HS-5 (cell line): ENCODE results near the gene RNU4-1.

ENCODE experiments used
- DNase-seq: peaks from one replicate; pipeline ENCODE4 v3.0.0-alpha.2; 2012; ENCODE audit warnings: low read depth

Gene RNU4-1

DNA sequence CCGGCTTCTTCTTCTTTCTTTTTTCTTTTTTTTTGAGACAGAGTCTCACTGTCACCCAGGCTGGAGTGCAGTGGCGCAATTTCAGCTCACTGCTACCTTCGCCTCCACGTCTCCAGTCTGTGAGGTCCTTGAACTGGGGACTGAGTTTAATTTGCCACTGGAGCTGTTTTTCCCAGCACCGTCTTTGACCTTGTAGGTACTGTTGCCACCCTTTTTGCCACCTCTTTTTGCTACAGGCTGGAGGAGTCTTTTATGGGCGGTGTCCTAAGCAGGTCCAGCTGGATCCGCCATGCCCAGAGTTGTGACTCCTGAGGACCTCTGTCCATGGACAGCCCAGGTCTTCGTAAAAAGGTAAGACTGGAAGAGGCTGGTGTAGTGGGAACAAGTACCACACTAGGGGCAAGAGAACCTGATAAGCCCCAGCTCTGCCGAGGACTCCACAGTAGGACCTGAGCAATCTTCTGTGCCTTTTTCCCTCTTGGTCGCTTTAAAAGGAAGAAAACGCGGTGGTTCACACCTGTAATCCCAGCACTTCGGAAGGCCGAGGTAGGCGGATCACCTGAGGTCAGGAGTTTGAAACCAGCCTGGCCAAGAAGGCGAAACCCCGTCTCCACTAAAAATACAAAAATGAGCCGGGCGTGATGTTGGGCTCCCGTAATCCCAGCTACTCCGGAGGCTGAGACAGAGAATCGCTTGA is 2.3 kb downstream of the RNU4-1 start:
- no peak for DNase-seq

DNA sequence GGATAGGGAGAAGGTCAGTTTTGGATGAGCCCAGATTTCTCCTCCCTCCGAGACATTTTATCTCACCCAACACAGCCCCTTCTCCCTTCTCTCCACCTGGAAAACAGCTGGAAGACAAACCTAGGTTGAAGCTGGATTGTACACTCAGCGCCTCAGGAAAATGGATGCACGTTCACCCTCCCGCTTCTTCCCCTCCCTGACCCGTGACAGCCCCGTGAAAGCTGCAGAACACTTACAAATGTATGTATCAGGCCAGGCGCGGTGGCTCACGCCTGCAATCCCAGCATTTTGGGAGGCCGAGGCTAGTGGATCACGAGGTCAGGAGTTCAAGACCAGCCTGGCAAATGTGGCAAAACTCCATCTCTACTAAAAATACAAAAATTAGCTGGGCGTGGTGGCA is 5.5 kb downstream of the RNU4-1 start:
- no peak for DNase-seq

DNA sequence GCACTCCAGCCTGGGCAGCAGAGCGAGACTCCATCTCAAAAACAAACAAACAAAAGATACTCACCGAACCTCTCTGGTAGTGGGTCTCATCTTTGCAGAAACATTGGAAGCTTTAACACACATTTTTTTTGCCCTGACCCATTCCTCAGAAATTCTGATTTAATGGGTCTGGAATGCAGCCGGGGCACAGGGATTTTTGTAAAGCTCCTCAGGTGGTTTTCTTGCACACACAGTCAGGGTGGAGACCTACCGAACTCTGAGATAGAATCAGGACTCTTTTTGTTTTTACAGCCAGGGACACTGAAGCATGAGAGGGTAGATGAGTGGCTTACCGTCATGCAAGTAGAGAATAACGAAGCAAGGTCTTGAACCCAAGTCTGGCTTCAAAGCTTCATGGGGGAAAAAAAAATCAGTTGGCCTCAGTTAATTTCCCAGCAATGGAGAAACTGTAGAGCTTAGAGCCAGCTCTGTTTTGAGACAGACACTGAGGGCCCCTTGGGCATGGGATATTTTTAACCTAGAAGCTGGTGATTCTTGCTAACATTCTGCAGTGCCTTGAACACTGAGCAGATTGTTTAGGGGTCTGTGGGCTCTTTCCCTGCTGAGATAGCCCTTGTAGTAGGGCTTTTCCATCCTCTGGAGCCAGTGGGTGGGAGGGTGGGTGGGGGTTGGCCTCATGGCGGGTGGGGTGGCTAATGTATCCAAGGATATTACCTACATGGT is 6.1 kb downstream of the RNU4-1 start:
- DNase-seq, result no peak

DNA sequence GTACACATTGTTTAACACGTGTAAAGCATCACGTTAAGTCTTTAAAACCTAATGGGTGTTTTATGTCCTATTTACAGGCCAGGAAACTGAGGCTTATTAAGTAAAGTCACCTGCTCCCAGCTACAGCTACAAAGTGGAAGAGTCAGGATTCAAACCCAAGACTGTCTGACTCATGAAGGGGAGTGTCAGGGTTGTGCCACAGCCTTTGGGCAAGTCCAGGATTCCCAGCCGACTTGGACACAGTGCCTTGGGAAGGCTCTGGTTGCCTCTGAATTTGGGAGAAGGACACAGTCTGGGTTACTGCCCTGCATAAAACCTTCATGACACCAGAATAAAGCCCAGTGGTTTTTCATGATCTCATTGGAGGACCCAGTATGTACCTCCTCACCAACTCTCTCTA is 8.7 kb downstream of the RNU4-1 start:
- DNase-seq, result no peak

DNA sequence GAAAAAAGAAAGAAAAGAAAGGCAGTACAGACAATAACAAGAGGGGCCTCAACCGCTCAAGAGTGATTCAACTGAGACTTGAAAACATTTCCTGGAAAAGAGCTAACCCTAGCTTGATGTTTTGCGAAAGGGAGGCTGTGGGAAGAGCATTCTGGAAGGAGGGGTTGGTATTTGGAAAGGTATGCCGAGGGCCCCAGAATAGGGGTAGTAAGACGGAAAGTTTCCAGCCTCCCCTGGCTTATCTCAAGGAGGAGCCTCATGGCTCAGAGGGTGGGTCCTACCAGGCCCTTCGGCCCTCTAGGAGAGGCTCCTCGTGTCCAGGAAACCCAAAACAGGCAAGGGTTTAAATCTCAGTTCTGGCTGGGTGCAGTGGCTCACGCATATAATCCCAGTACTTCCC is 9.7 kb downstream of the RNU4-1 start:
- no peak for DNase-seq

DNA sequence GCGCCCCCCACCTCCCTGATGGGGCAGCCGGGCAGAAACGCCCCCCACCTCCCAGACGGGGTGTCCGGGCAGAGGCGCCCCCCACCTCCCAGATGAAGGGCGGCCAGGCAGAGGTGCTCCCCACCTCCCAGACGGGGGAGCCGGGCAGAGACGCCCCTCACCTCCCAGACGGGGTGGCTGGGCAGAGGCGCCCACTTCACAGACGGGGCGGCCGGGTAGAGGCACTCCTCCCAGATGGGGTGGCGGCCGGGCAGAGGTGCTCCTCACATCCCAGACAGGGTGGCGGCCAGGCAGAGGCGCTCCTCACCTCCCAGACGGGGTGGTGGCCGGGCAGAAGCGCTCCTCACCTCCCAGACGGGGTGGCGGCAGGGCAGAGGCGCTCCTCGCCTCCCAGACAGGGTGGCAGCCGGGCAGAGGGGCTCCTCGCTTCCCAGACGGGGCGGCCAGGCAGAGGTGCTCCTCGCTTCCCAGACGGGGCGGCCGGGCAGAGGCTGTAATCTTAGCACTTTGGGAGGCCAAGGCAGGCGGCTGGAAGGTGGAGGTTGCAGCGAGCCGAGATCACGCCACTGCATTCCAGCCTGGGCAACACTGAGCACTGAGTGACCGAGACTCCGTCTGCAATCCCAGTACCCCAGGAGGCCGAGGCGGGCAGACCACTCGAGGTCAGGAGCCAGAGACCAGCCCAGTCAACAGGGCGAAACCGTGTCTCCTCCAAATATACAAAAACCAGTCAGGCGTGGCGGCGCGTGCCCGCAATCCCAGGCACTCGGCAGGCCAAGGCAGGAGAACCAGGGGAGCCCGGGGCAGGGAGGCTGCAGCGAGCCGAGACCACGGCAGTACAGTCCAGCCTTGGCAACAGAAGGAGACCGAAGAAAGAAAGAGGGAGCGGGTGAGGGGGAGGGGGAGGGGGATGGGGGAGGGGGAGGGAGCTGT is 14.6 kb downstream of the RNU4-1 start:
- DNase-seq, result no peak

DNA sequence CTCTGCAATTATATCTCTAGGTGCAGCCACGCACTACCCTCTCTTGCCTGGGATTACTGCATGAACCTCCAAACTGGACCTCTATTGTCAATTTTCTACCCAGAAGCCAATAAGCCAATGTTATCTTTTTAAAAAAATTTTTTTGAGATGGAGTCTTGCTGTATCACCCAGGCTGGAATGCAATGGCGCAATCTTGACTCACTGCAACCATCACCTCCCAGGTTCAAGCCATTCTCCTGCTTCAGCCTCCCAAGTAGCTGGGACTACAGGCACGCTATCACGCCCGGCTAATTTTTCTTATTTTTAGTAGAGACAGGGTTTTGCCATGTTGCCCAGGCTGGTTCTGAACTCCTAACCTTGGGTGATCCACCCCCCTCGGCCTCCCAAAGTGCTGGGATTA is 16.3 kb downstream of the RNU4-1 start:
- no peak for DNase-seq

DNA sequence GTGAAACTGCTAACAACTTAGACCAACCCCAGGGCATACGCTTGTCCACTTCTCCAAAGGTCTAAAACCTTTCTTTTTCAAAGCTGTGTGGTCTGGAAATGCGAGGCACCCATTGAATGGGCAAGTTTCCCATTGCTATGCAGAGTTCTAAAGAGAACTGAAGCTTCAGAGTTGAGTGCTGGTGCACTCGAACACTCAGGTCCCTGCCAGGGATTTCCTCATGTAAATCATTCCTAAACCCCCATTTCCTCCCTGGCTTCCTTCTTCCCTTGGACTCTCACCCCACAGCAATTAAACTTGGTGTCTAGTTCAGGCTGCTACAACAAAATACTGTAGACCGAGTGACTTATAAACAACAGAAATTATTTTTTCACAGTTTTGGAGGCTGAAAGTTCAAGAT is 25.3 kb downstream of the RNU4-1 start:
- DNase-seq, result no peak

DNA sequence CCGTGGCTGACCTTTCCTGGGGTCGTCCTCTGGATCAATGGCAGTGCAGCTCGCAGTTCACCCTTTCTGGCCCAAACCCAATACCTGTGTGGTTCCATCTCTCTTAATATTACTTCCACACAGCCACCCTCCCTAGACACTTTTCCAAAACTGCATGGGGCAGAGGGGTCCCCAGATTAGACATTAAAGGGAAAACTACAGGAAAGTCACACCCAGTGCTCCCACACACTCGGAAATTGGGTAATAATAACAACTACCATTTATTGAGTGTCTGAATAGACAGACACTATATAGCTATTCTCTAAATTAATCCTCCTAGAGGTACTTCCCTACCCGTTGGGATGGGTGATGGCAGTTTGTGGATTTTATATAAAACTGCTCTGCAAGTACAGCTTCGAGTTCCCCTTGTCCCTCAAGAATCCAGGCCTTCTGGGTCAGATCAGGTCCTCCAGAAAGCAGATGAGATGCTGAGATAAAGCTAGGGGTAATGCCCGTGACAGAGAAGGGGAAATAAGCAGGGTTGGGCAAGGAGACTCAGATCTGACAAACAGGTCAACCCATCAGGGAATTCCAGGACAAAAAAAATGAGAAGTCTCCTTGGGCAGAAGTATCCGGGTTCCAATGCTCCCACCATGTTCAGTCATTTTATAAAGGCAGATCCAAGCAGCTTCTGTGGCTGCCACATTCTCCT is 26.7 kb downstream of the RNU4-1 start:
- DNase-seq, result no peak

DNA sequence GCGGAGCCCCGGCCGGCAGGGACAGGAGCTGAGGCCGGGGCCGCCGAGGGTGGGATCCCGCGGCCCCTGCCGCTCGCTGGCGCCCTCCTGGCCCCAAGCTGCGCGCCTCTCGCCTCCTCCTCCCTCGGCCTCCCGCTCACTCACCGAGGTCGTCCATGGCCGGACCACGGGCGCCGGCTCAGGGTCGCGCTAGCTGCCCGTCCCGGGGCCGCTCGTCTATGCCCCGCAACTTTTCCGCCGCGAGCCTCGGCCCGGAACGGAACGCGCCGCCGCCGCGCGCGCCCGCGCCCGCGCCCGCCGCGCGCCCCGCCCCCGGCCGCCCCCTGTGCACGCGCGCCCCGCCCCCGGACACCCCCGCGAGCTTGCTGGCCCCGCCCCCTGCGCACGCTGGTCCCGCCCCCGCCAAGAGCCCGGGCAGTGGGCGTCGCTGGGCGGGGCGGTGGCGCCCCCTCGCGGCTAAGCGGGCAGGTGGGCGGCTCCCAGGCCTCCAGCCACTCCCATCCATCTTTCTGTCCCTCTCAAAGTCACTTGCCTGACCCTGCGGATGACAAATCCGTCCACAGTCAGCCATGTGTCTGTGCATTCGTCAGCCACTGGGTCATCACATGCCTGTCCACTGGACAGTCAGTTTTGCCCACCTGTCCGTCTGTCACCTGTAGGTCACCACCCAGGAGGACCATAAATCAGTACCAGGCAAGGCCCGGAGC is 27.4 kb downstream of the RNU4-1 start, which contains the start of gene PXN:
Gene PXN (minus strand): TSS at position 258 of the 707 bp plus-strand sequence. CDS start 101 bp downstream, at position 157.
- no peak for DNase-seq

DNA sequence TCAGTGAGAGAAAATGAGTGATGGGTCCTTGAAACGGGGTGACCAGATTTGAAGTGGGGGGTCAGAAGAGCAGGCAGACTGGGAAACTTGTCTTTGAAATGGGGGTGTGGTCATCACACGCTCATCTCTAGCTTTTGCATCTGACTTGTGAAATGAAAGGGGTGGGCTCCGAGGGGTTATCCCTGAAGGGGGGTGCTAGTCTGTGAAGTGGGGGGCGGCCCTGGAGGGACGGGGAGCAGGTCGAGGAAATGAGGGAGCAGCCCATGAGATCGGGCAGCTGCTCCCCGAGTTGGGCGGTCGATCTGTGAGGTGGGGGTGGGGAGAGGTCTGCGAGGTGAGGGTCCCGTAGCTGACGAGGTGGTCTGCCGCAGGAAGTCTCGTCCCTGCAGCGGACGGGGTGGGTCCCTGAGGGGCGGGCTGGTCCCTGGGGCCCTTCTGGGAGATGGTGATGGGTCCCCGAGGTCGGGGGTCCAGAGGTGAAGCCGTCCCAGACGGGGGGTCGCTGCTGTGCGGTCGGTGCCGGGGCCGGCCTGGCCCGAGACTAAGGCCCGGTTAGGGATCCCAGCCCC is 28.0 kb downstream of the RNU4-1 start:
- no peak for DNase-seq

DNA sequence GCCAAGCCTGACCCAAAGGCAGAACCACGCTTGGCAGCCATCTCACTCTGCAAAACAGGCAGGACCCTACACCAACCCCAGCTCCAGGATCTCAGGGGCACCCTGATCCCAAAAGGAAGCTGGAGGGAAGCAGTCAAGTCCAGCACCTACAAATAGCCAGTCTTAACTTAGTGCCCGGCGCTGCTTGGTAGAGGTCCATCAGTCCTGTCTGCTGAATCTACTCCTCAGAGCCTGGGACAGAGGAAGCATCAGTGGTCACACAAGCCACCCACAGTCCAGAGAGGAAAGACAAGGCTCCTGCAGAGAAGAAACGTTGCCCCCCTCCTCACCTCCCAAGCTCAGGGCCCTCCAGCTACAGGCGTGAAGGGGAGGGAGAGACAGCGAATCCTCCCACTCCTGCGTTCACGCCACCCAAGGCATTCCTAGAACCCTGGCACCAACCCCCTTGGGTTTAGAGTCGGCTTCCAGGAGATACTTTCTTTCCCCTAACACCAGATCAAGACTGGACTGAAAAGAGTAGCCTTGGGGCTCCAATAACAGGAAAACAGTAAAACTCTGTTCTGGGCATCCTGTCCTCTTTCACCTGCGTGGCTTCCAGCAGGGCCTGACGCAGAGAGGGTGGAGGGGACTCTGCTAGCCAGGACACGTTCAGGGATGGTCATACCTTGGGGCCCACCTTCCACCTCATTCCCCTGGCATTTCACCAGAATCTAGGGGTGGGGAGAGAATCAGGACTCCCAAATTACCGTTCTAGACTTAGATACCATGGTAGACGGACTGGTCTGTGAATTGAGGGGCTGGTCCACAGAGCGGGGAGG is 28.7 kb downstream of the RNU4-1 start:
- no peak for DNase-seq

DNA sequence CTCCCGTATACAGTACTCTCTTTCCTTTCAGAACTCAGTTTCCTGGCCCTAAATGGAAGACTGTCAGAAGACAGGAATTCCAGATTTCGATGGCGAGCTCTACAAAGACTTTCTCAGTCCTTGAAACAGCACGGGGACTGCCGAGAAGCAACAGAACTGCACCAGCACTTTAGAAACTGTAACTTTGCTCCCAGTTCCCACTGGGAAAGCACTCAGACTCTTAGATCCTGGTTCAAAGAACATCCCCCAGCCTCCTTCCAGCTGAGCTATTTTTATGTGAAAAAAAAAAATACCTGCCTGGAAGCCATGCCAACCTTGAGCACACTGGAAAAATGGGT is 29.3 kb downstream of the RNU4-1 start:
- no peak for DNase-seq

DNA sequence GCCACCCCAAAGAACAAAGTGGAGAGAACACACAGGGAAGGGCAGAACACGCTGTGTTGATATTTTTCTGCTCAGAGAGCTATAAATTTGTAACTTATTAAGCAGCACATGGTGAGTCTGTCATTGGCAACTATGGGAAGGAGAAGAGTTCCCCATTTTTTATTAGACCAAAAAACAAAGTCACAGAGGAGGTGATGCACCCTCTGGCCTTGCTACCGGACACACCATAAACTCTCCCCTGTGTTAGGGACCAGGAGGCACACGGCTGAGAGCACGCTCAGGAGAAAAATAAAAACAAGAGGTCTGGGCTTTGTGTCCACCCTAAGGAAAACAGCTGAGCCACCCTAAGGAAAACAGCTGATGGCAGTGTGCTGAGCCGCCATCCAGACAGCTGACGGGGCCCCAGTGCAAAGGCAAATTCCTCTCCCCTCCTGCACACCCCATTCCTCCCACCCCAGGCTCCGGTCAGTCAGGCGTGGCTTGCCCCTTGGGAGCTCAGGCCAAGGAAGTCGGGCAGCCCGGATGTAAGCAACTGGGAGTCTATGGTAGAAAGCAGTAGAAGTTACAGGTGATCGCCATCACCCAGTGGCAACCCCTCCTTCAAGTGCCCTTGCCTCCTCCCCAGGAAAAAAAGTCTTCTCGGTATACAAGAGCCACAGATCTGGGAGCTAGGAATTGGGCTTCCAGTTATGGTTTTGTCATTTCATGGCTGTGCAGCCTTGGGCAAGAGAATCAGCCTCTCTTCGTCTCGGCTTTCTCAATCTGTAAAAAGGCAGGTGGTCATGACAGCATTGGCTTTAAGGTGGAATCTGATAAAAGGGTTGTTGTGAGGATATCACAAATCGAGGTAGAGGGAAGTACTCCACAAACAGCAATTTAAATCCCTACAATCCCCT is 29.9 kb downstream of the RNU4-1 start:
- DNase-seq, result no peak

DNA sequence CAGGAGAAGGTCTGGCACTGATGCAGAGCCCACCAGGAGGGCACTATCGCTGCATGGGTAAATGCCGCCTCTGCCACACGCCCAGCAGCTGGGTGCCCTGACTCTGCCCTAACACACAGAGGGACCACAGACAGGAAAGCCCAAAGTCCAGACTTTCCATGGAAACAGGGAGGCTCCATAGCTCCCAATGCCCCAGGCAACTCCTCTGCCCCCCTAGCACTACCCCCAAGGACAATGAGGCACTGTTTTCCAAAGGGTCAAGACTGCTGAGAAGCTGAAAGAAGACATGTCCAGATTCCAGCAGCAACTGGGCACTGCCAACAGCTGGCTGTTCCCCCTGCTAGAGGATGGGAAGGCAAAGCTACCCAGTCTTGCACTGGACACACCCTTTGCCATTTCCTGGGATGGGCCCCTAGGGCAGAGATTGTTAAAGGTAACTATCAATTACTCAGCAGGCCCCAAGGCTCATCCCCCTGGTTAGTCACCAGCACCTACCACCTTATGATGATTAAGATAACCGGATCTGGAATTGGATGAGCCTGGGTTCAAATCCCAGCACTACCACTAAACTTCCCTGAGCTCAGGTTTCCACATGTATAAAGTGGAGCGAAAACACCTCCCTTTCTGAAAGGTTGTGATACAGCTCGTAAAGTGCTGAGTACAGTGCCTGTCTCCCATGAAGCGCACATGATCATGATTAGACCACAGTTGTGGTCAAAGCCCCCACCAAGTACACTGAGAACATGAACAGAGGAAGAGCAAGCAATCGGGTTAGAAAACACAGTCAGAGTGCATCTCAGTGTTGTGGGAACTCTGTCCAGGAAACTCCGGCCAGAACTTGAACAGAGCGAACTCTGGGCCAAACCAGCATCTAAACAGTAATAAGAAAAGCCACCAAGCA is 30.8 kb downstream of the RNU4-1 start:
- DNase-seq, result peak; percentile 73

DNA sequence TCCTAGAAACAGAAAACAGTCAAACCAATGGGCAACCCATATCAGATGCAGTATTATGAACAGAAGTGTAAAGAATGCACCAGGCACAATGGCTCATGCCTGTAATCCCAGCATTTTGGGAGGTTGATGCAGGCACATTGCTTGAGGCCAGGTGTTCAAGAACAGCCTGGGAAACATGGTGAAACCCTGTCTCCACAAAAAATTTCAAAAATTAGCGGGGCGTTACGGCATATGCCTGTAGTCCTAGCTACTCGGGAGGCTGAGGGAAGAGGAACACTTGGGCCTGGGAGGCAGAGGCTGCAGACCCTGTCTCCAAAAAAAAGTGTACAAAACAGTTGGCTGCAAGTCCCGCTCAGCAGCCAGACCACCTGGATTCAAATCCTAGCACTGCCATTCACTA is 32.4 kb downstream of the RNU4-1 start:
- DNase-seq, result no peak

DNA sequence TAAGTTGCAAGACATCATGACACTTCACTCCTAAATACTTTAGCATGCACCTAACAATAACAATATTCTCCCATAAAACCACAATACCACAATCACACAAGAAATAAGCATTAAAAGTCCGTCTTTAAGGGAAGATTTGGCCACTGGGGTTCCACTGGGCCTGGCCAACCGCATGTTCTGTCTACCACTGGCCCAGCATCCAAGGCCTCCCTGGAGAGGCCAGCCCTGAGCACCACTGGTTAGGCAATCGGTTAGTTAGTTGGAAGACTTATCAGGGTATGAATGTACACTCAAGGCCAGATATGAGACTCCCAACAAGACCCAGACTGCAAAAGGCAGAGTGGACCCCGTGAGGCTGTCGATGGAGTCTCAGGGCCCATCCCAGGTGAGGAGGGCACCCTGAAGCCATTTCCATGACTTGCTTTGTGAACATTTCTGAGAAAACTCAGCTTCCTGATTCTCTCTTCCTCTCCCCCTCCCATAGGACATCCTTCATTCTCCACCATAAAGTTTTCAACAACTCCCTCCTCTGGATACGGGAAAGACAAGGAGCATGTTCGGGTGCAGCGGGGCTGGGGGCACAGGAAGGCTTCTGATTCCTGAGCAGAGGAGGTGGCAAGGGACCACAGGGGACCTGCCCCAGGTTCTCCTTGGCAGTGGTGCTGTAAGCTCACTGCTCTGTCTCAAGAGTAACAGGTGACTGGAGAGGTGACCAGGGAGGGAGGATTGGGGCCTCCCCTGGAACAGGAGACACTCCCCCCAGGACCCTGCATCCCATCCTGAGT is 33.4 kb downstream of the RNU4-1 start:
- no peak for DNase-seq
